Duodenal mucosa (tissue), 2 donors: ENCODE results near the gene OR52J3.

ENCODE experiments used
- H3K27ac ChIP-seq: one replicate; pipeline ENCODE4 v1.7.0; 2013; ENCODE audit warnings: low read depth, low read length
- H3K27me3 ChIP-seq, 2 donors: one replicate each; pipeline ENCODE4 v1.7.0; 2013; ENCODE audit warnings: low read length in 2 of 2, control low read depth in 1 of 2; ENCODE audit not compliant: insufficient read depth in 2 of 2, control insufficient read depth in 1 of 2
- H3K36me3 ChIP-seq, 2 donors: one replicate each; pipeline ENCODE4 v1.7.0; 2013; ENCODE audit warnings: low read length in 2 of 2, control low read depth in 1 of 2; ENCODE audit not compliant: insufficient read depth in 2 of 2, control insufficient read depth in 1 of 2
- H3K4me1 ChIP-seq, 2 donors: one replicate each; pipeline ENCODE4 v1.7.0; 2013; ENCODE audit warnings: low read length in 2 of 2, control low read depth in 1 of 2; ENCODE audit not compliant: insufficient read depth in 2 of 2, control insufficient read depth in 1 of 2
- H3K4me3 ChIP-seq, 2 donors: one replicate each; pipeline ENCODE4 v1.7.0; 2013; ENCODE audit warnings: low read length in 2 of 2, low read depth in 1 of 2
- H3K9ac ChIP-seq, 2 donors: one replicate each; pipeline ENCODE4 v1.7.0; 2013; ENCODE audit warnings: low read length in 2 of 2, low read depth in 1 of 2
- H3K9me3 ChIP-seq, 2 donors: one replicate each; pipeline ENCODE4 v1.7.0; 2013; ENCODE audit warnings: low read length in 2 of 2, control low read depth in 1 of 2; ENCODE audit not compliant: control insufficient read depth in 1 of 2

OR52J3 gene

GRCh38 chr11:5090668-5091067 lies 44.3 kb downstream of the OR52J3 start:
- Histone ChIP-seq H3K4me1 (no peaks in the 10 kb centered on the region), H3K4me3 (no peak overlapping the region), H3K27ac (no peak overlapping the region), H3K9ac (no peak overlapping the region), H3K27me3 (no peaks in the 10 kb centered on the region), H3K9me3 (no peaks in the 10 kb centered on the region), H3K36me3 (no peaks in the 10 kb centered on the region)

GRCh38 chr11:5092821-5093585 lies 46.7 kb downstream of the OR52J3 start:
- Histone ChIP-seq H3K9me3 (no peaks in the 10 kb centered on the region), H3K4me1 (no peaks in the 10 kb centered on the region), H3K27ac (no peak overlapping the region)

GRCh38 chr11:5096011-5096410 lies 49.7 kb downstream of the OR52J3 start:
- Histone ChIP-seq H3K4me3 (no peak overlapping the region), H3K9me3 (no peaks in the 10 kb centered on the region), H3K27me3 (no peaks in the 10 kb centered on the region), H3K4me1 (no peaks in the 10 kb centered on the region), H3K9ac (no peak overlapping the region), H3K36me3 (no peaks in the 10 kb centered on the region), H3K27ac (no peak overlapping the region)

More at GRCh38 chr11:5092821-5093585, 46.7 kb downstream of the OR52J3 start:
- Histone ChIP-seq H3K27me3 (no peaks in the 10 kb centered on the region), H3K36me3 (no peaks in the 10 kb centered on the region), H3K9ac (no peak overlapping the region), H3K4me3 (no peak overlapping the region)
